Left hindlimb (tissue), 1 donor: ENCODE measurements around the gene ADCY7.
A peak's percentile ranks its signal among the peaks of the same experiment; 100 is the strongest.

ENCODE experiments used
- DNase-seq: peaks from one replicate; pipeline ENCODE4 v3.0.0-alpha.2; 2018

Gene ADCY7

GRCh38 chr16:50269061-50269705 is 2.8 kb downstream of the ADCY7 start:
- DNase-seq: no peak

GRCh38 chr16:50269769-50270509 is 3.6 kb downstream of the ADCY7 start:
- DNase-seq: no peak

GRCh38 chr16:50270510-50271147 is 4.3 kb downstream of the ADCY7 start:
- no peak for DNase-seq

- DNase-seq: no peak
These were observed 5.0 kb downstream of the ADCY7 start for GRCh38 chr16:50271148-50272041.

GRCh38 chr16:50272111-50272571 is 5.8 kb downstream of the ADCY7 start:
- DNase-seq: no peak

- no peak for DNase-seq
These were observed 6.5 kb downstream of the ADCY7 start for GRCh38 chr16:50272687-50273381.

GRCh38 chr16:50273382-50273690 is 7.0 kb downstream of the ADCY7 start:
- no peak for DNase-seq

GRCh38 chr16:50273888-50274325 is 7.6 kb downstream of the ADCY7 start:
- DNase-seq: no peak

- no peak for DNase-seq
These were observed 8.2 kb downstream of the ADCY7 start for GRCh38 chr16:50274326-50275097.

- DNase-seq: no peak
These were observed 8.7 kb downstream of the ADCY7 start for GRCh38 chr16:50275098-50275415.

- DNase-seq: no peak
These were observed 9.3 kb downstream of the ADCY7 start for GRCh38 chr16:50275428-50276325.

GRCh38 chr16:50276326-50276640 is 9.9 kb downstream of the ADCY7 start:
- DNase-seq: no peak

GRCh38 chr16:50276801-50277555 is 10.6 kb downstream of the ADCY7 start:
- DNase-seq: no peak

GRCh38 chr16:50278251-50278650 is 11.9 kb downstream of the ADCY7 start:
- DNase-seq: no peak

- DNase-seq: no peak
These were observed 13.1 kb downstream of the ADCY7 start for GRCh38 chr16:50279504-50279865.

- no peak for DNase-seq
These were observed 14.6 kb downstream of the ADCY7 start for GRCh38 chr16:50280932-50281331.

- DNase-seq: no peak
These were observed 15.1 kb downstream of the ADCY7 start for GRCh38 chr16:50281391-50282009.

GRCh38 chr16:50282010-50282538 is 15.7 kb downstream of the ADCY7 start:
- DNase-seq: peak; percentile 76

GRCh38 chr16:50282955-50283631 is 16.7 kb downstream of the ADCY7 start:
- no peak for DNase-seq
